Esophagus muscularis mucosa (tissue), 4 donors: ENCODE data around the gene DCHS2. TPM values are rescaled to one million over a fixed set of nuclear protein-coding genes. Genes with fewer than 3 reads are reported as not detected.

ENCODE experiments used
- DNase-seq: peaks from one replicate; pipeline ENCODE4 v3.0.0-alpha.2; 2017; ENCODE audit errors: extremely low spot score
- H3K27ac ChIP-seq, 4 donors: fragments of 200-600 bp; sonication (generic); replicated peaks in 1 of 4; 1 replicate in 3 of 4; 2 replicates in 1 of 4; pipeline ENCODE4 v1.5.1; 2016 to 2019; ENCODE audit warnings: mild to moderate bottlenecking in 1 of 4
- H3K27me3 ChIP-seq, 4 donors: fragments of 200-600 bp; sonication (generic); one replicate each; pipeline versions ENCODE4 v1.5.1 to v1.6.0; 2016 to 2019
- H3K36me3 ChIP-seq, 4 donors: fragments of 200-600 bp; sonication (generic); one replicate each; pipeline ENCODE4 v1.5.1; 2016 to 2019
- H3K4me1 ChIP-seq, 4 donors: fragments of 200-600 bp; sonication (generic); one replicate each; pipeline ENCODE4 v1.5.1; 2016 to 2019
- H3K4me3 ChIP-seq, 4 donors: fragments of 200-600 bp; sonication (generic); 1 replicate in 2 of 4; 2 replicates in 2 of 4; pipeline ENCODE4 v1.5.1; 2016 to 2019; ENCODE audit warnings: mild to moderate bottlenecking in 4 of 4, moderate library complexity in 1 of 4
- H3K9me3 ChIP-seq, 4 donors: fragments of 200-600 bp; sonication (generic); 1 replicate in 3 of 4; 2 replicates in 1 of 4; pipeline ENCODE4 v1.5.1; 2016 to 2019
- EP300 ChIP-seq: sonication (generic); formaldehyde crosslinking; IDR thresholded peaks from one replicate; pipeline ENCODE4 v1.6.1; 2017; ENCODE audit warnings: antibody characterized with exemption
- POLR2A ChIP-seq: fragments of 450-650 bp; IDR thresholded peaks from one replicate; pipeline ENCODE4 v1.6.1; 2017; ENCODE audit warnings: antibody characterized with exemption, moderate library complexity, mild to moderate bottlenecking, low read depth
- POLR2AphosphoS5 ChIP-seq, 2 donors: sonication (generic); formaldehyde crosslinking; IDR thresholded peaks; one replicate each; pipeline ENCODE4 v1.6.1; 2017; ENCODE audit warnings: antibody characterized with exemption in 2 of 2
- WGBS: methylation state at CpG from one replicate; pipeline ENCODE4 v1.1.5; 2018; 5-methylcytosine and 5-hydroxymethylcytosine counted together
- intact Hi-C: fragments of 100-400 bp; cut with DNase I; formaldehyde crosslinking; loops from one replicate; pipeline ENCODE4 v1.15.1; 2023
- total RNA-seq, 4 donors: library from RNA; depleted of rRNA; stranded (reverse); fragments of >200 nt; gene quantifications; one replicate each; pipeline versions ENCODE4 v1.1.0 to v1.2.1, GENCODE V29; 2016
- TF ChIP-seq, protein P1 (sequence below), 3 experiments: fragments of 200-600 bp in 2 of 3; fragments of 450-650 bp in 1 of 3; sonication (generic) in 2 of 3; IDR thresholded peaks; one replicate each; pipeline ENCODE4 v1.5.1; 2017 to 2019; ENCODE audit warnings: antibody characterized with exemption in 3 of 3, mild to moderate bottlenecking in 2 of 3, moderate library complexity in 1 of 3

The DCHS2 gene
- total RNA-seq, 4 donors from 2014 or later, result 2.7 to 5.8 (median 3.2) TPM

DNA sequence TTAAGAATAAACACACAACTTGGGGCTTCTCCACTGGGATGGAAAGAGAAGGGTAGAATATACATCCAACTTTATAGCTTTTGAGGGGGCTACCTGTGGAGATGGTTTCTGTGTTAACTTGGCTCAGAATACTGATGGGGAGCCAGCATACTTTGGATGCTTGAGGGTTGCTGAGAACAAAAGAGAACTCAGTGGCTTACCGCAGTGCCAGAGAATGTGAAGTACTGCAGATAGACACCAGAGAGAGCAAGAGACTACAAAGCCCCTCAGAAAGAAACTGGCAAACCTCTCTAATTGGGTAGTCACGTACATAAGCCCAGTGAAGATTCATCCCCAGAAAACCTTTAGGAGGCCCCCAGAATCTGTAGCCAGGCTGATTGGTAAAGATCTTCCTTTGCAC, 214.4 kb downstream of the DCHS2 start:
- H3K9me3 ChIP-seq, result peaks cover 0 to 6% (median 0%) of the 10 kb centered on the region in 4 donors
- TF ChIP-seq, protein P1, sequence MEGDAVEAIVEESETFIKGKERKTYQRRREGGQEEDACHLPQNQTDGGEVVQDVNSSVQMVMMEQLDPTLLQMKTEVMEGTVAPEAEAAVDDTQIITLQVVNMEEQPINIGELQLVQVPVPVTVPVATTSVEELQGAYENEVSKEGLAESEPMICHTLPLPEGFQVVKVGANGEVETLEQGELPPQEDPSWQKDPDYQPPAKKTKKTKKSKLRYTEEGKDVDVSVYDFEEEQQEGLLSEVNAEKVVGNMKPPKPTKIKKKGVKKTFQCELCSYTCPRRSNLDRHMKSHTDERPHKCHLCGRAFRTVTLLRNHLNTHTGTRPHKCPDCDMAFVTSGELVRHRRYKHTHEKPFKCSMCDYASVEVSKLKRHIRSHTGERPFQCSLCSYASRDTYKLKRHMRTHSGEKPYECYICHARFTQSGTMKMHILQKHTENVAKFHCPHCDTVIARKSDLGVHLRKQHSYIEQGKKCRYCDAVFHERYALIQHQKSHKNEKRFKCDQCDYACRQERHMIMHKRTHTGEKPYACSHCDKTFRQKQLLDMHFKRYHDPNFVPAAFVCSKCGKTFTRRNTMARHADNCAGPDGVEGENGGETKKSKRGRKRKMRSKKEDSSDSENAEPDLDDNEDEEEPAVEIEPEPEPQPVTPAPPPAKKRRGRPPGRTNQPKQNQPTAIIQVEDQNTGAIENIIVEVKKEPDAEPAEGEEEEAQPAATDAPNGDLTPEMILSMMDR (IDR thresholded peaks at IDR 0.05), result no peak
- TF ChIP-seq EP300 (no peak), POLR2A (no peak), POLR2AphosphoS5 (IDR thresholded peaks at IDR 0.05) (no peak)
- H3K4me3 ChIP-seq, result no peak overlapping the region
- no peaks in the 10 kb centered on the region for H3K27me3 ChIP-seq
- WGBS, result 56% methylated on average over 2 of the region's 2 CpGs
- H3K27ac ChIP-seq, result no peak overlapping the region
- H3K4me1 ChIP-seq, result no peaks in the 10 kb centered on the region
- DNase-seq, result no peak
- H3K36me3 ChIP-seq, result no peaks in the 10 kb centered on the region
- intact Hi-C loops, result no loop called here

DNA sequence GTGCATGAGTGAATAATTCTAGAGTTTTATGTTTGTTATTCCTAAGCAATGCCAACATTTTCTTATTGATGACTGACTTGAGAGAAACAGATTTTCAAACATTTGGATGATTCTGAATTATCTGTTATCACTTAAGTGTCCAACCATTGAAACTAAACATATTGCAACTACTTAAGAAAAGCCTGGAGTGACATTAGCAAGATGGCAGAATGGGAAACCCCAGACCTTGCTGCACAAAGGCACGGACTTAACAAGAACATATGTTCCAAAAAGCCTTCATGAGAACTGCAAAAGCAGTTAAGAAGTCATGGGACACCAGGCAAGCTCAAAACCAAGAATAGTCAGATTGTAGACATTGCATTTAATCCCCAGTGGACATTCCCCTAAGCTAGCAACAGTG, 215.1 kb downstream of the DCHS2 start:
- intact Hi-C loops, result no loop called here
- H3K9me3 ChIP-seq, result peaks cover 0 to 6% (median 0%) of the 10 kb centered on the region in 4 donors
- 44% methylated on average over 1 of the region's 1 CpG for WGBS

DNA sequence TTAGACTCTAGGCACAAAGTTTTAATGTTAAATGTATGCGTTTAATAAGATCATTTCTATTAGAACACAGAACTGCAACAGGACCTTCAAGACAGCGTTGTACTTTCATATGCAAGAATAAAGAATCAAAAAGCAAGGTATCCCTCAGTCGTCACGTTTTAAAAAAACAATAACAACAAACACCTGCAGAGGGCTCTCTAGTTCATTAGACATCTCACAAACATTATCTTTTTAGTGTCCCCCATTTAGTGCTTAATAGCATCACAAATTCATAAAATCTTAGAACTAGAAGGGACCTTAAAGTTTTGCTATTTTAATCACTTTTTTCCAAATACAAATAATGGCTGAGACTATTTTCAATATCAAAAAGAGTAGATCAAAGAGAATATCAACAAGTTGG, 236.6 kb downstream of the DCHS2 start:
- Histone ChIP-seq H3K27me3 (no peaks in the 10 kb centered on the region), H3K4me3 (no peak overlapping the region), H3K9me3 (no peaks in the 10 kb centered on the region), H3K27ac (no peak overlapping the region), H3K36me3 (no peaks in the 10 kb centered on the region), H3K4me1 (no peaks in the 10 kb centered on the region)
- no peak for TF ChIP-seq POLR2A
- TF ChIP-seq POLR2AphosphoS5 (IDR thresholded peaks at IDR 0.05), result no peak
- TF ChIP-seq, protein P1 (IDR thresholded peaks at IDR 0.05), result no peak
- DNase-seq, result no peak
- intact Hi-C loops, result no loop called here
- 69% methylated on average over 4 of the region's 4 CpGs for WGBS

More for the DNA sequence above, 215.1 kb downstream of the DCHS2 start:
- Histone ChIP-seq H3K27me3 (no peaks in the 10 kb centered on the region), H3K4me1 (no peaks in the 10 kb centered on the region), H3K36me3 (no peaks in the 10 kb centered on the region), H3K4me3 (no peak overlapping the region), H3K27ac (no peak overlapping the region)
- no peak for DNase-seq
- no peak for TF ChIP-seq POLR2AphosphoS5 (IDR thresholded peaks at IDR 0.05)
- TF ChIP-seq, protein P1 (IDR thresholded peaks at IDR 0.05), result no peak
- no peak for TF ChIP-seq EP300
- TF ChIP-seq POLR2A, result no peak

DNA sequence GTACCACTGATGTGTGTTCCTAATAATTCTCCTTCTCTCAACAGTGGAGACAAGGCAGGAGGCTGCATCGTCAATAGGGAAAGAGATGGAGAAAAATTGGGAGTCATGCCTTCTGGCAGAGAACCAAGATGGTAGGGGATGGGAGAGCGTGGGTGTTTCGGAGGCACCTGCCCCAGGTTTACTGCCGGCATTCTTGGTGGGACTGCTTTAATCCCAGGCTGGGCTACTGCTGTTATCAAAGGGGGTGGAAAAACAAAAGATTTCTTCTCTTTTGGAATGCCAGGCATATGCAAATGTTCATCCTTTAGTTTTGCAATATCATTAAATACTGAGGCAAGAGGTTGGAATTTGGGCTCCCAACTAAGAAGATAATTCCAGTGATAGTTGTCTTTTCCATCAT, 257.0 kb downstream of the DCHS2 start:
- H3K9me3 ChIP-seq, result no peaks in the 10 kb centered on the region
- intact Hi-C loops, result no loop called here
- TF ChIP-seq EP300 (no peak), POLR2AphosphoS5 (IDR thresholded peaks at IDR 0.05) (no peak), POLR2A (no peak)
- TF ChIP-seq, protein P1 (IDR thresholded peaks at IDR 0.05), result no peak

DNA sequence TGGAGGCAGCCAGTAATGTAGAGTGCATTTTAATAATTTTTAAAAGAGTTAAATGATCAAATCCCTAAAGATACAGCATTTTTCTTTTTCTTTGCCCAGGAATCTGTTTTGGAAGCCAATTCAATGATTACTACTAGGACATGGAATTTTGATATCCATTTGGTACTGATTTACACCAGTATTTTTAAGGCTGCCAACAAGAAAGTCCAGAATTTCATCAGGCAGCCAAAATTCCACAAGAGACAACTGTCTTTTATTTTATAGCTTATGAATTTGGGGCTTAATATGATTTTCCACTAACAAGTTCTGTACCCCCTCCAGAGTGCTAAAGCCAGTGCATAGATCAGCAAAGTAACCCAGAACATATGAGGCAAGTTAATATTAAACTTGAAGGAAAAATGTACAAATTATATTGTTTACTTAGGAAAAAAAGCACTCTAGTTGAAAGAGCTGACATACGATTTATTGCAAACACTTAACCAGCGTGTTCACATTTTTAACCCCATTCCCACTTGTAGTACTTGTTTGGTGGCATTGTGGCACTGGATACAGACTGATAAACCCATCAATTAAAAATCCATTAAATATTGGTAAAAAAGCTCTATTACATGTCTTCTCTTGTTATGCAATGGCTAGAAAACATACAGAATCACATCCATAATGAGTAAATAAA, 259.7 kb downstream of the DCHS2 start:
- Histone ChIP-seq H3K27me3 (no peaks in the 10 kb centered on the region), H3K36me3 (no peaks in the 10 kb centered on the region), H3K4me3 (no peak overlapping the region), H3K27ac (no peak overlapping the region), H3K9me3 (no peaks in the 10 kb centered on the region), H3K4me1 (no peaks in the 10 kb centered on the region)
- no peak for DNase-seq
- TF ChIP-seq POLR2A, result no peak
- TF ChIP-seq EP300, result no peak
- TF ChIP-seq, protein P1 (IDR thresholded peaks at IDR 0.05), result no peak
- no peak for TF ChIP-seq POLR2AphosphoS5 (IDR thresholded peaks at IDR 0.05)
- 74% methylated on average over 2 of the region's 2 CpGs for WGBS
- intact Hi-C loops, result no loop called here

More for the DNA sequence above, 257.0 kb downstream of the DCHS2 start:
- no peaks in the 10 kb centered on the region for H3K27me3 ChIP-seq
- WGBS, result 95% methylated on average over 4 of the region's 4 CpGs
- no peaks in the 10 kb centered on the region for H3K4me1 ChIP-seq
- H3K36me3 ChIP-seq, result no peaks in the 10 kb centered on the region
- no peak for DNase-seq
- H3K4me3 ChIP-seq, result no peak overlapping the region
- H3K27ac ChIP-seq, result no peak overlapping the region
